IgD-negative memory B cell (primary cell): Measurements from ENCODE around the gene MRNIP. TPM values are rescaled to one million over a fixed set of nuclear protein-coding genes. Genes with fewer than 3 reads are reported as not detected.
A peak's percentile ranks its signal among the peaks of the same experiment; 100 is the strongest.
"Not testable (repeated sequence)": the region's sequence is repeated elsewhere in the genome, so short reads cannot be mapped to it uniquely, and the experiment has no call there.

Experiments used
- H3K27ac Mint-ChIP-seq, 3 donors: one replicate each; pipeline ENCODE4 v1.8.0; 2020 to 2022; ENCODE audit warnings: mild to moderate bottlenecking in 3 of 3, mixed read lengths in 3 of 3, moderate library complexity in 1 of 3
- H3K27me3 Mint-ChIP-seq: one replicate; pipeline ENCODE4 v1.8.0; 2021; ENCODE audit warnings: mixed read lengths
- H3K36me3 Mint-ChIP-seq: one replicate; pipeline ENCODE4 v1.8.0; 2020; ENCODE audit warnings: mild to moderate bottlenecking, mixed read lengths
- H3K4me1 Mint-ChIP-seq, 3 donors: one replicate each; pipeline ENCODE4 v1.8.0; 2020 to 2022; ENCODE audit warnings: mixed read lengths in 3 of 3, mild to moderate bottlenecking in 1 of 3
- H3K4me3 Mint-ChIP-seq, 4 donors: one replicate each; pipeline ENCODE4 v1.8.0; 2020 to 2022; ENCODE audit warnings: mild to moderate bottlenecking in 4 of 4, mixed read lengths in 4 of 4, moderate library complexity in 3 of 4
- H3K9me3 Mint-ChIP-seq, 3 donors: one replicate each; pipeline ENCODE4 v1.8.0; 2020 to 2021; ENCODE audit warnings: mixed read lengths in 3 of 3, mild to moderate bottlenecking in 1 of 3
- polyA plus RNA-seq: library from polyadenylated mRNA; unstranded; fragments of 300-500 nt; fragmentation: Illumina TruSeq; gene quantifications from one replicate; pipeline ENCODE4 v1.2.3, GENCODE V29; 2021

Gene MRNIP
- polyA plus RNA-seq, 1 donor from 2014 or later = 26.2 TPM

GRCh38 chr5:179797741-179798140, 60.9 kb downstream of the MRNIP start:
- Mint-ChIP-seq H3K36me3 (peaks cover 3% of the 10 kb centered on the region), H3K9me3 (no peaks in the 10 kb centered on the region), H3K27ac (peak overlapping the region in 1 of 3 donors; percentile 89), H3K4me3 (peak overlapping the region in 3 of 4 donors; percentile 44 to 81 (median 49)), H3K27me3 (no peaks in the 10 kb centered on the region), H3K4me1 (peaks cover 11 to 25% (median 20%) of the 10 kb centered on the region in 3 donors)

- H3K4me3 Mint-ChIP-seq = peak overlapping the region; percentile 49 to 83 (median 61)
- H3K27me3 Mint-ChIP-seq = no peaks in the 10 kb centered on the region
- peaks cover 3% of the 10 kb centered on the region for H3K36me3 Mint-ChIP-seq
- peak overlapping the region in 1 of 3 donors; percentile 89 for H3K27ac Mint-ChIP-seq
- H3K4me1 Mint-ChIP-seq = peaks cover 11 to 24% (median 19%) of the 10 kb centered on the region in 3 donors
- no peaks in the 10 kb centered on the region for H3K9me3 Mint-ChIP-seq
Observed at GRCh38 chr5:179796877-179797608, 61.6 kb downstream of the MRNIP start.

- H3K36me3 Mint-ChIP-seq = peaks cover 2% of the 10 kb centered on the region
- H3K4me3 Mint-ChIP-seq = peak overlapping the region; percentile 49 to 78 (median 61)
- no peaks in the 10 kb centered on the region for H3K9me3 Mint-ChIP-seq
- peak overlapping the region in 1 of 3 donors; percentile 89 for H3K27ac Mint-ChIP-seq
- H3K4me1 Mint-ChIP-seq = peaks cover 5 to 20% (median 15%) of the 10 kb centered on the region in 3 donors
- no peaks in the 10 kb centered on the region for H3K27me3 Mint-ChIP-seq
Observed at GRCh38 chr5:179795863-179796833, 62.5 kb downstream of the MRNIP start.

GRCh38 chr5:179795049-179795862, 63.4 kb downstream of the MRNIP start:
- no peaks in the 10 kb centered on the region for H3K27me3 Mint-ChIP-seq
- peaks cover 5 to 20% (median 15%) of the 10 kb centered on the region in 3 donors for H3K4me1 Mint-ChIP-seq
- no peaks in the 10 kb centered on the region for H3K9me3 Mint-ChIP-seq
- peak overlapping the region; percentile 72 to 80 (median 79) for H3K4me3 Mint-ChIP-seq
- H3K27ac Mint-ChIP-seq = peak overlapping the region in 2 of 3 donors; percentile 31 to 68
- H3K36me3 Mint-ChIP-seq = peaks cover 2% of the 10 kb centered on the region

- Mint-ChIP-seq H3K4me1 (peaks cover 5 to 20% (median 15%) of the 10 kb centered on the region in 3 donors), H3K4me3 (peak overlapping the region; percentile 72 to 80 (median 79)), H3K27me3 (no peaks in the 10 kb centered on the region), H3K36me3 (no peaks in the 10 kb centered on the region), H3K9me3 (no peaks in the 10 kb centered on the region), H3K27ac (peak overlapping the region in 2 of 3 donors; percentile 31 to 68)
Observed at GRCh38 chr5:179794575-179794974, 64.0 kb downstream of the MRNIP start.

- H3K36me3 Mint-ChIP-seq = no peaks in the 10 kb centered on the region
- H3K9me3 Mint-ChIP-seq = no peaks in the 10 kb centered on the region
- H3K27ac Mint-ChIP-seq = peak overlapping the region in 1 of 3 donors; percentile 88
- H3K27me3 Mint-ChIP-seq = no peaks in the 10 kb centered on the region
- peak overlapping the region in 3 of 4 donors; percentile 74 to 79 (median 79) for H3K4me3 Mint-ChIP-seq
- H3K4me1 Mint-ChIP-seq = peaks cover 5 to 20% (median 15%) of the 10 kb centered on the region in 3 donors
Observed at GRCh38 chr5:179794171-179794570, 64.4 kb downstream of the MRNIP start.

GRCh38 chr5:179793468-179794139, 65.0 kb downstream of the MRNIP start, which contains the start of gene LTC4S:
LTC4S (plus strand) TSS chr5:179793986; CDS start chr5:179794081, 95 bp downstream.
- H3K27me3 Mint-ChIP-seq = no peaks in the 10 kb centered on the region
- H3K4me3 Mint-ChIP-seq = peak within 1 kb of the TSS; percentile 72 to 84 (median 79)
- H3K4me1 Mint-ChIP-seq = peaks cover 5 to 20% (median 15%) of the 10 kb centered on the region in 3 donors
- no peaks in the 10 kb centered on the region for H3K36me3 Mint-ChIP-seq
- no peaks in the 10 kb centered on the region for H3K9me3 Mint-ChIP-seq
- H3K27ac Mint-ChIP-seq = peak within 1 kb of the TSS in 2 of 3 donors; percentile 39 to 88

- Mint-ChIP-seq H3K27me3 (no peaks in the 10 kb centered on the region), H3K4me1 (peaks cover 5 to 20% (median 15%) of the 10 kb centered on the region in 3 donors), H3K36me3 (peaks cover 1% of the 10 kb centered on the region)
Observed at GRCh38 chr5:179792612-179793467, 65.8 kb downstream of the MRNIP start.

GRCh38 chr5:179791881-179792611, 66.6 kb downstream of the MRNIP start:
- Mint-ChIP-seq H3K27ac (peak overlapping the region in 2 of 3 donors; percentile 31 to 72), H3K36me3 (peaks cover 1% of the 10 kb centered on the region), H3K27me3 (no peaks in the 10 kb centered on the region), H3K4me3 (peak overlapping the region in 1 of 4 donors; percentile 50), H3K9me3 (no peaks in the 10 kb centered on the region), H3K4me1 (peaks cover under 1 to 20% (median 15%) of the 10 kb centered on the region in 3 donors)

More at GRCh38 chr5:179792612-179793467, 65.8 kb downstream of the MRNIP start:
- Mint-ChIP-seq H3K27ac (peak overlapping the region in 2 of 3 donors; percentile 39 to 88), H3K9me3 (no peaks in the 10 kb centered on the region), H3K4me3 (peak overlapping the region in 2 of 4 donors; percentile 57 to 79)

- H3K4me3 Mint-ChIP-seq, H3K27me3 Mint-ChIP-seq, H3K27ac Mint-ChIP-seq, H3K36me3 Mint-ChIP-seq, H3K9me3 Mint-ChIP-seq: not testable (repeated sequence)
- H3K4me1 Mint-ChIP-seq = peaks cover 0 to 12% (median 9%) of the 10 kb centered on the region in 3 donors
Observed at GRCh38 chr5:179789278-179789677, 69.3 kb downstream of the MRNIP start.

- Mint-ChIP-seq H3K9me3 (no peaks in the 10 kb centered on the region), H3K27ac (peak overlapping the region in 1 of 3 donors; percentile 57), H3K27me3 (no peaks in the 10 kb centered on the region), H3K4me1 (peaks cover 0 to 4% (median 3%) of the 10 kb centered on the region in 3 donors), H3K36me3 (peaks cover 3% of the 10 kb centered on the region), H3K4me3 (no peak overlapping the region)
Observed at GRCh38 chr5:179788193-179788854, 70.3 kb downstream of the MRNIP start.
